ENCODE results near the gene INSL3. TPM values are rescaled to one million over a fixed set of nuclear protein-coding genes. Genes with fewer than 3 reads are reported as not detected.
A peak's percentile ranks its signal among the peaks of the same experiment; 100 is the strongest.

INSL3 gene
- total and polyA plus RNA-seq, 2 of the 13 experiments (the other 11 are each of a cell fraction or from before 2014, with no cell fraction given), result 0.30 TPM; not detected in 1

- TF ChIP-seq ZNF646 (CRISPR knock-in tag; IDR thresholded peaks at IDR 0.05) (no peak), ZBTB26 (CRISPR knock-in tag; IDR thresholded peaks at IDR 0.05; ENCODE audit: borderline replicate concordance) (no peak), ZNF224 (CRISPR knock-in tag; IDR thresholded peaks at IDR 0.05) (no peak), ZNF17 (CRISPR knock-in tag; IDR thresholded peaks at IDR 0.05) (no peak), MAZ (IDR thresholded peaks at IDR 0.05; ENCODE audit: borderline replicate concordance, low read depth, low read length) (no peak), MAZ (CRISPR knock-in tag; IDR thresholded peaks at IDR 0.05; ENCODE audit: low read depth) (0 out of 2 replicates have a peak, but pooled peaks have one; percentile 43), ZNF260 (CRISPR knock-in tag; IDR thresholded peaks at IDR 0.05; ENCODE audit: borderline replicate concordance, low read depth) (no peak), MAX (IDR thresholded peaks at IDR 0.05) (no peak; the same call in 1 of the 2 replicates), FOSL1 (CRISPR knock-in tag; IDR thresholded peaks at IDR 0.05; ENCODE audit: borderline replicate concordance) (no peak), AGO2 (optimal IDR thresholded peaks at IDR 0.05; ENCODE audit: low read depth, low read length) (no peak), PCBP2 (optimal IDR thresholded peaks at IDR 0.05; ENCODE audit: low read depth, low read length, poor library complexity, severe bottlenecking) (no peak), XRCC5 (optimal IDR thresholded peaks at IDR 0.05; ENCODE audit: low read length) (peak; percentile 61), ZNF710 (CRISPR knock-in tag; IDR thresholded peaks at IDR 0.05; ENCODE audit: borderline replicate concordance) (no peak), NFKB2 (CRISPR knock-in tag; IDR thresholded peaks at IDR 0.05; ENCODE audit: borderline replicate concordance) (peak; percentile 59; the same call in 1 of the 2 replicates), ZNF235 (CRISPR knock-in tag; IDR thresholded peaks at IDR 0.05; ENCODE audit: borderline replicate concordance) (no peak), KLF9 (CRISPR knock-in tag; IDR thresholded peaks at IDR 0.05; ENCODE audit: low read depth) (no peak), ZNF180 (CRISPR knock-in tag; IDR thresholded peaks at IDR 0.05; ENCODE audit: borderline replicate concordance, low read depth) (no peak)
Observed at GRCh38 chr19:17855280-17856152, 34.2 kb upstream of the INSL3 start (continued).
